ENCODE measurements around the gene TRIM68. TPM values are rescaled to one million over a fixed set of nuclear protein-coding genes. Genes with fewer than 3 reads are reported as not detected.

The TRIM68 gene
- total RNA-seq, 1 donor from 2014 or later, result 10.5 TPM

DNA sequence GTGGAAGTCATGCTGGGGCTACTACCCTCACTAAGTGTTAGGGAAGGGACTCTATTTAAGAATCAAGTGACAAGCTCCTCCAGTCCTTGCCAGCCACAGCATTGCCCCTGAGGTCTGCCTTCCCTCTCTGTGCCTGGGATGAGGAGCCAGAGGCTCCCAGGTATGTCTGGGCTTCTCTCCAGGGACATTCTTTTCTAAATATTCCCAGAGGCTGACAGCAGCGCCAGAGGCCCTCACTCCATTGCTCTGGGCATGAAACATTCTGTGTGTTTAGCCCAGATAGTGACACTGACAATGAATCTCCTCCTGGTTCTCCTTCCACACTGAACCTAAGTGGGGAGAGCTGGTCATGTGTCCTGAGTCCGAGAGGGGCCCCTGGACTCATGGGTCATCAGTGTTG, 37.9 kb upstream of the TRIM68 start:
- no peaks in the 10 kb centered on the region for H3F3A ChIP-seq (ENCODE audit: low read depth)
- no peak for DNase-seq (ENCODE audit: low spot score)
- H3K36me3 Mint-ChIP-seq, result no peaks in the 10 kb centered on the region
- no peaks in the 10 kb centered on the region for H3K9me3 ChIP-seq (ENCODE audit: low read depth)
- H3K9ac ChIP-seq, result no peak overlapping the region
- no peaks in the 10 kb centered on the region for H3K4me1 ChIP-seq
- no peak overlapping the region for H3K27ac Mint-ChIP-seq
- no peak overlapping the region for H3K4me2 ChIP-seq
- H3K4me1 Mint-ChIP-seq, result peaks cover 6% of the 10 kb centered on the region
- H3K36me3 ChIP-seq, result no peaks in the 10 kb centered on the region
- no peaks in the 10 kb centered on the region for H3K9me3 Mint-ChIP-seq
- no peak overlapping the region for H2AFZ ChIP-seq (replicated peaks)
- no peaks in the 10 kb centered on the region for H3K79me2 ChIP-seq (ENCODE audit: low read depth)
- H3K4me3 Mint-ChIP-seq, result no peak overlapping the region
- TF ChIP-seq EZH2 (IDR thresholded peaks at IDR 0.05), result no peak
- no peak for TF ChIP-seq EZH2phosphoT487 (IDR thresholded peaks at IDR 0.05)
- TF ChIP-seq, protein P1, sequence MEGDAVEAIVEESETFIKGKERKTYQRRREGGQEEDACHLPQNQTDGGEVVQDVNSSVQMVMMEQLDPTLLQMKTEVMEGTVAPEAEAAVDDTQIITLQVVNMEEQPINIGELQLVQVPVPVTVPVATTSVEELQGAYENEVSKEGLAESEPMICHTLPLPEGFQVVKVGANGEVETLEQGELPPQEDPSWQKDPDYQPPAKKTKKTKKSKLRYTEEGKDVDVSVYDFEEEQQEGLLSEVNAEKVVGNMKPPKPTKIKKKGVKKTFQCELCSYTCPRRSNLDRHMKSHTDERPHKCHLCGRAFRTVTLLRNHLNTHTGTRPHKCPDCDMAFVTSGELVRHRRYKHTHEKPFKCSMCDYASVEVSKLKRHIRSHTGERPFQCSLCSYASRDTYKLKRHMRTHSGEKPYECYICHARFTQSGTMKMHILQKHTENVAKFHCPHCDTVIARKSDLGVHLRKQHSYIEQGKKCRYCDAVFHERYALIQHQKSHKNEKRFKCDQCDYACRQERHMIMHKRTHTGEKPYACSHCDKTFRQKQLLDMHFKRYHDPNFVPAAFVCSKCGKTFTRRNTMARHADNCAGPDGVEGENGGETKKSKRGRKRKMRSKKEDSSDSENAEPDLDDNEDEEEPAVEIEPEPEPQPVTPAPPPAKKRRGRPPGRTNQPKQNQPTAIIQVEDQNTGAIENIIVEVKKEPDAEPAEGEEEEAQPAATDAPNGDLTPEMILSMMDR (IDR thresholded peaks at IDR 0.05), result no peak
- no peak overlapping the region for H3K4me3 ChIP-seq
- H3K27me3 ChIP-seq, result no peaks in the 10 kb centered on the region
- H3K27ac ChIP-seq, result no peak overlapping the region
- peaks cover 2% of the 10 kb centered on the region for H3K27me3 Mint-ChIP-seq (ENCODE audit: insufficient read depth, low read depth)
- no peaks in the 10 kb centered on the region for H4K20me1 ChIP-seq (ENCODE audit: low read depth)

DNA sequence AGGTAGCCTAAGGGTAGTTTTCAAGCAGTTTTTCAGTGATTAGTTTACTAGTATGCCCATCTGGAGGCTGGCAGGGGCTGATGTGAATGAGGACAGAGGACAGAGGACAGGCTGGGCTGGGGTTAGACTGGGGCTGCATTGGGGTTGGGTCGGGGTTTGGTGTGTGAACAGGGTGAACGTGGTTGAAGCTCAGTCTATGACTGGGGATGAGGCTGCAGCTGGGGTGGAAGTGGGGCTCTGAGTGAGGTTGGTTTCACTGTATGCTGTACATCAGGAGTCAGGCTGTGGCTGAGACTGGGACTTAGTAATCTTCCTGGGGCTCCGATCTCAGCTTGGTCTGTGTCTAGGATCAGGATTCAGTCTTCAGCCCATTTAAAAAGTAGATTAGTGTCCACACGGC, 36.2 kb upstream of the TRIM68 start:
- H3K27ac ChIP-seq, result no peak overlapping the region
- Mint-ChIP-seq H3K27ac (no peak overlapping the region), H3K4me1 (peaks cover 6% of the 10 kb centered on the region), H3K27me3 (ENCODE audit: insufficient read depth, low read depth) (peaks cover 2% of the 10 kb centered on the region), H3K9me3 (no peaks in the 10 kb centered on the region), H3K4me3 (no peak overlapping the region), H3K36me3 (no peaks in the 10 kb centered on the region)
- H3F3A ChIP-seq (ENCODE audit: low read depth), result no peaks in the 10 kb centered on the region
- no peaks in the 10 kb centered on the region for H3K36me3 ChIP-seq
- no peak overlapping the region for H3K4me3 ChIP-seq
- H3K9ac ChIP-seq, result no peak overlapping the region
- no peaks in the 10 kb centered on the region for H3K79me2 ChIP-seq (ENCODE audit: low read depth)
- no peak overlapping the region for H2AFZ ChIP-seq (replicated peaks)
- no peak overlapping the region for H3K4me2 ChIP-seq
- TF ChIP-seq EZH2 (IDR thresholded peaks at IDR 0.05), result no peak
- TF ChIP-seq EZH2phosphoT487 (IDR thresholded peaks at IDR 0.05), result no peak
- TF ChIP-seq, protein P1 (IDR thresholded peaks at IDR 0.05), result no peak
- H3K27me3 ChIP-seq, result no peaks in the 10 kb centered on the region
- H3K9me3 ChIP-seq (ENCODE audit: low read depth), result no peaks in the 10 kb centered on the region
- H4K20me1 ChIP-seq (ENCODE audit: low read depth), result no peaks in the 10 kb centered on the region
- H3K4me1 ChIP-seq, result no peaks in the 10 kb centered on the region
- DNase-seq (ENCODE audit: low spot score), result no peak

DNA sequence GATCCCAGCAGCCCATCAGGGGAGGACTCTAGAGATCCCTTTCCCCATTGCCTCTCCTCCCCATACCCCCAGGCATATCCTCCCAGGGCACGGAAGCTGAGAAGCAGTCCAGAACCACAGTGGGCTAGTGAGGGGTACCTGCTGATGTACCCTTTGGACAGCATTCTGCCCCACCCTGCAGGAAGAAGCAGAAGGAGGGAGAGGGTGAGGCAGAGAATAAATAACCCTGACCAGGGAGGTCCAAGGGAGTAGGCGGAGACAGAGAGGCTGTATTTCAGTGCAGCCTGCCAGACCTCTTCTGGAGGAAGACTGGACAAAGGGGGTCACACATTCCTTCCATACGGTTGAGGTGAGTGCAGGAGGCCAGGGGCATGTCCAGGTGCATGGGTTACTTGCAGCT, 35.7 kb upstream of the TRIM68 start, which contains the start of gene OR51E1:
OR51E1 (plus strand) TSS at position 301 of the 400 bp plus-strand sequence. CDS start 8,545 bp downstream, outside the sequence.
- H3K27me3 ChIP-seq, result no peaks in the 10 kb centered on the region
- no peaks in the 10 kb centered on the region for H3K9me3 ChIP-seq (ENCODE audit: low read depth)
- H3K27ac ChIP-seq, result no peak within 1 kb of the TSS
- Mint-ChIP-seq H3K27me3 (ENCODE audit: insufficient read depth, low read depth) (peaks cover 2% of the 10 kb centered on the region), H3K9me3 (no peaks in the 10 kb centered on the region), H3K27ac (no peak within 1 kb of the TSS), H3K36me3 (no peaks in the 10 kb centered on the region), H3K4me1 (peaks cover 6% of the 10 kb centered on the region), H3K4me3 (no peak within 1 kb of the TSS)
- H3K9ac ChIP-seq, result no peak within 1 kb of the TSS
- H3K4me1 ChIP-seq, result no peaks in the 10 kb centered on the region
- no peak within 1 kb of the TSS for H2AFZ ChIP-seq (replicated peaks)
- H3K4me2 ChIP-seq, result no peak within 1 kb of the TSS
- H4K20me1 ChIP-seq (ENCODE audit: low read depth), result no peaks in the 10 kb centered on the region
- no peak for DNase-seq (ENCODE audit: low spot score)
- H3F3A ChIP-seq (ENCODE audit: low read depth), result no peaks in the 10 kb centered on the region
- no peak within 1 kb of the TSS for H3K4me3 ChIP-seq
- H3K36me3 ChIP-seq, result no peaks in the 10 kb centered on the region
- no peak for TF ChIP-seq EZH2 (IDR thresholded peaks at IDR 0.05)
- TF ChIP-seq EZH2phosphoT487 (IDR thresholded peaks at IDR 0.05), result no peak
- TF ChIP-seq, protein P1 (IDR thresholded peaks at IDR 0.05), result no peak
- H3K79me2 ChIP-seq (ENCODE audit: low read depth), result no peaks in the 10 kb centered on the region

Measured in neural progenitor cell (in vitro differentiated cells).